GM12891 (cell line): ENCODE data around the gene B3GALT4.

ENCODE experiments used
- PAX5 ChIP-seq: IDR thresholded peaks from 2 replicates; pipeline ENCODE4 v1.6.1; 2011; ENCODE audit warnings: low read length, moderate library complexity, mild to moderate bottlenecking; ENCODE audit not compliant: insufficient read depth, severe bottlenecking
- POLR2A ChIP-seq: IDR thresholded peaks from 2 replicates; pipeline ENCODE4 v1.6.1; 2011; ENCODE audit warnings: low read depth, low read length, control low read depth
- POLR2AphosphoS5 ChIP-seq: IDR thresholded peaks from 2 replicates; pipeline ENCODE4 v1.6.1; 2011; ENCODE audit warnings: low read depth, low read length, control low read depth
- POU2F2 ChIP-seq: IDR thresholded peaks from 2 replicates; pipeline ENCODE4 v1.6.1; 2011; ENCODE audit warnings: low read depth, mild to moderate bottlenecking, control low read depth, low read length, moderate library complexity
- SPI1 ChIP-seq: IDR thresholded peaks from 2 replicates; pipeline ENCODE4 v1.6.1; 2011; ENCODE audit warnings: low read depth, low read length, control low read depth
- TAF1 ChIP-seq: IDR thresholded peaks from 2 replicates; pipeline ENCODE4 v1.6.1; 2011; ENCODE audit warnings: low read depth, low read length, control low read depth

- TF ChIP-seq POLR2A (no peak), TAF1 (no peak), POLR2AphosphoS5 (no peak), SPI1 (no peak), POU2F2 (no peak), PAX5 (no peak)
Observed at GRCh38 chr6:33248643-33248931, 28.3 kb upstream of the B3GALT4 start.
